Loucy (cell line): ENCODE measurements around the gene PFDN2.

ENCODE experiments used
- EZH2phosphoT487 ChIP-seq: fragments of 200-600 bp; IDR thresholded peaks from 2 replicates; pipeline ENCODE4 v1.6.1; 2018; ENCODE audit warnings: antibody characterized with exemption, mild to moderate bottlenecking, moderate library complexity, borderline replicate concordance
- TF ChIP-seq, protein P1 (sequence below): fragments of 200-600 bp; sonication (generic); conservative IDR thresholded peaks from 2 replicates; pipeline ENCODE4 v1.5.1; 2014; ENCODE audit warnings: mild to moderate bottlenecking, antibody characterized with exemption, low read length

DNA sequence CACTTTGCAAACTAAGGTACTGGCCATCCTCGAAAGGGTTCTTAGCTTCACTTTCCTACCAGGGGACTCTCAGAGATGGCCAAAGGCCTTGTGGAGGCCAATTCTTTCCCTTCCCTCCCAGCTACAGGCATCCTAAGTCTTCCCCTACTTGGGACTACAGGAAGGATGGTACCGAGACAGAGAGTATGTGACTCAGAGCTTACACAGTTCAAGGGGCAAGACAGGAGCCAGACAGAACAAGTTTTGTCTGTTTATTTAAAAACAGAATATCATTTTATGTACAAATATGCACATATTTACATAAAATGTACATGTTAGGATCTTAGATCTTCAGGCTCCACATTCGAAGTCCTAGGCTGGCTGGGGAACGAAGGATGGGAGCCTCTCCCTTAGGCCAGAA lies 47.1 kb downstream of the PFDN2 start:
- TF ChIP-seq, protein P1, sequence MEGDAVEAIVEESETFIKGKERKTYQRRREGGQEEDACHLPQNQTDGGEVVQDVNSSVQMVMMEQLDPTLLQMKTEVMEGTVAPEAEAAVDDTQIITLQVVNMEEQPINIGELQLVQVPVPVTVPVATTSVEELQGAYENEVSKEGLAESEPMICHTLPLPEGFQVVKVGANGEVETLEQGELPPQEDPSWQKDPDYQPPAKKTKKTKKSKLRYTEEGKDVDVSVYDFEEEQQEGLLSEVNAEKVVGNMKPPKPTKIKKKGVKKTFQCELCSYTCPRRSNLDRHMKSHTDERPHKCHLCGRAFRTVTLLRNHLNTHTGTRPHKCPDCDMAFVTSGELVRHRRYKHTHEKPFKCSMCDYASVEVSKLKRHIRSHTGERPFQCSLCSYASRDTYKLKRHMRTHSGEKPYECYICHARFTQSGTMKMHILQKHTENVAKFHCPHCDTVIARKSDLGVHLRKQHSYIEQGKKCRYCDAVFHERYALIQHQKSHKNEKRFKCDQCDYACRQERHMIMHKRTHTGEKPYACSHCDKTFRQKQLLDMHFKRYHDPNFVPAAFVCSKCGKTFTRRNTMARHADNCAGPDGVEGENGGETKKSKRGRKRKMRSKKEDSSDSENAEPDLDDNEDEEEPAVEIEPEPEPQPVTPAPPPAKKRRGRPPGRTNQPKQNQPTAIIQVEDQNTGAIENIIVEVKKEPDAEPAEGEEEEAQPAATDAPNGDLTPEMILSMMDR, result no peak
- no peak for TF ChIP-seq EZH2phosphoT487
